Measurements from ENCODE around the gene UMODL1. TPM values are rescaled to one million over a fixed set of nuclear protein-coding genes. Genes with fewer than 3 reads are reported as not detected.

UMODL1 gene
- total RNA-seq, 6 donors from 2014 or later, result 0.07 to 6.3 (median 0.59) TPM; not detected in 1

DNA sequence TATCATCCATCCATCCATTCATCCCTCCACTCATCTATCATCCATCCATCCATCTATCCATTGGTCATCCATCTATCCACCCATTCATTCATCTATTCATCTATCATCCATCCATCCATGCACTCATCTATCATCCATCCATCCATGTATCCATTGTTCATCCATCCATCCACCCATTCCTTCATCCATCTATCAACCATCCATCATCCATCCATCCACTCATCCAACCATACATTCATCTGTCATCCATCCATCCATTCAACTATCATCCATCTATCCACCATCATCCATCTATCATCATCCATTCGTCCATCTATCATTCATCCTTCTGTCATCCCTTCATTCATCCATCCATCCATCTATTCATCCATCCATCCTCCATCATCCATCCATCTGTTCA lies 61.1 kb downstream of the UMODL1 start:
- TF ChIP-seq, protein P1, sequence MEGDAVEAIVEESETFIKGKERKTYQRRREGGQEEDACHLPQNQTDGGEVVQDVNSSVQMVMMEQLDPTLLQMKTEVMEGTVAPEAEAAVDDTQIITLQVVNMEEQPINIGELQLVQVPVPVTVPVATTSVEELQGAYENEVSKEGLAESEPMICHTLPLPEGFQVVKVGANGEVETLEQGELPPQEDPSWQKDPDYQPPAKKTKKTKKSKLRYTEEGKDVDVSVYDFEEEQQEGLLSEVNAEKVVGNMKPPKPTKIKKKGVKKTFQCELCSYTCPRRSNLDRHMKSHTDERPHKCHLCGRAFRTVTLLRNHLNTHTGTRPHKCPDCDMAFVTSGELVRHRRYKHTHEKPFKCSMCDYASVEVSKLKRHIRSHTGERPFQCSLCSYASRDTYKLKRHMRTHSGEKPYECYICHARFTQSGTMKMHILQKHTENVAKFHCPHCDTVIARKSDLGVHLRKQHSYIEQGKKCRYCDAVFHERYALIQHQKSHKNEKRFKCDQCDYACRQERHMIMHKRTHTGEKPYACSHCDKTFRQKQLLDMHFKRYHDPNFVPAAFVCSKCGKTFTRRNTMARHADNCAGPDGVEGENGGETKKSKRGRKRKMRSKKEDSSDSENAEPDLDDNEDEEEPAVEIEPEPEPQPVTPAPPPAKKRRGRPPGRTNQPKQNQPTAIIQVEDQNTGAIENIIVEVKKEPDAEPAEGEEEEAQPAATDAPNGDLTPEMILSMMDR (IDR thresholded peaks at IDR 0.05), result no peak
- TF ChIP-seq POLR2A (IDR thresholded peaks at IDR 0.05) (no peak), POLR2AphosphoS5 (IDR thresholded peaks at IDR 0.05) (no peak), EP300 (IDR thresholded peaks at IDR 0.05) (no peak)
- Histone ChIP-seq H3K27me3 (no peaks in the 10 kb centered on the region), H3K9me3 (no peaks in the 10 kb centered on the region), H3K36me3 (no peaks in the 10 kb centered on the region), H3K27ac (no peak overlapping the region), H3K4me1 (no peaks in the 10 kb centered on the region), H3K4me3 (no peak overlapping the region)
- WGBS, 2 donors, result 0 to 90% methylated on average over 1 of the region's 1 CpG
- DNase-seq (no peak), ATAC-seq (ENCODE audit: low FRiP score in 2 of 2) (no peak)

DNA sequence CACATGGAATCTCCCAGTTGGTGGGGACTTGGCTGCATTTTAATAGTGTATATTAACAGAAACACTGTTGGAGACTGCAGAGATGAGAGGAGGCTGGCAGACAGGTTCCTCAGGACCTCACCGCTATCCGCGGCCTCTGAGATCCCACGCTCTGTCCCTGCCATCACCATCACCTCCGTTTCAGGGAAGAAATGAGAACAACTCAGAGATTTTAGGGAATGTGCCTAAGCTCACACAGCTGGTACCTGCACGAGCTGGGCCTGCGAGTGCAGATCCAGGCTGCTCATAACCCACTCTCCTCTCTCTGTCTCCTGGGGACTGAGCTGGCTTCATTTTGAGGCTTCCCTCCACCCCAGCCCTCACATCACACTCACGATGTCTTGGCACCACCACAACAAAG lies 62.0 kb downstream of the UMODL1 start:
- 89 to 90% methylated on average over 8 of the region's 8 CpGs for WGBS, 2 donors
- Histone ChIP-seq H3K27me3 (no peaks in the 10 kb centered on the region), H3K27ac (no peak overlapping the region), H3K36me3 (no peaks in the 10 kb centered on the region), H3K9me3 (no peaks in the 10 kb centered on the region), H3K4me3 (no peak overlapping the region), H3K4me1 (no peaks in the 10 kb centered on the region)
- DNase-seq, result no peak
- TF ChIP-seq, protein P1 (IDR thresholded peaks at IDR 0.05), result no peak
- TF ChIP-seq EP300 (IDR thresholded peaks at IDR 0.05), result no peak
- no peak for TF ChIP-seq POLR2AphosphoS5 (IDR thresholded peaks at IDR 0.05)
- no peak for TF ChIP-seq POLR2A (IDR thresholded peaks at IDR 0.05)
- ATAC-seq (ENCODE audit: low FRiP score in 2 of 2), result no peak

DNA sequence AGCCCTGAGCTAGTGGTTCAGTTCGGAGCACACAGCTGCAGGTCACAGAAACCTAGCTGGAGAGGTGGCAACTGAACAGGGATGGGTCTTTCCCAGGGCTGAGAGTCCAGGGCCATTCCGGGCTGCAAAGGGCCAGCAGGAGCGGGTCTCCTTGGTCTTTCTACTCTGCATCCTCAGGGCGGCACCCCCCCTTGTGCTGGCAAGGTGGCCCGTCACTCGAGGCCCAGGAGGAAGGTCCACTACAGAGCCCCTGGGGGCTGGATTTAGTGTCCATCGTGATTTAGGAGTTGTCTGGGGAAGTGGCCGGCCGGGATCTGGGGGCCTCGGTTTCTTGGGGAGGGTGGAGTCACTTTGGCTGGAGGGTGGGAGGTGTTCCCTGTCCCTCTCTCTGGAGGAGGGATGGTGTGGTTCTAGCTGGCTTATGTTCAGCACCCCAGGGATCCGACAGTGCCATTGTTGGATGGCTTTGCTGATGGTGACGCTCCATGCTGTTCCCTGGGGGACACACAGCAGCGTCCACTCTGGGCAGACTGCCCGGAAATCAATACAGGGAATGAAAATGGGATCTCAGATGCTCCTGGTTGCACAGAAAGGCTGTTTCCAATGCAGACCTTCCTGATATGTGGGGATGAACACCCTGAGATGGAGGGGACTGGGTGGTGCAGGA lies 64.4 kb downstream of the UMODL1 start:
- no peaks in the 10 kb centered on the region for H3K4me1 ChIP-seq

DNA sequence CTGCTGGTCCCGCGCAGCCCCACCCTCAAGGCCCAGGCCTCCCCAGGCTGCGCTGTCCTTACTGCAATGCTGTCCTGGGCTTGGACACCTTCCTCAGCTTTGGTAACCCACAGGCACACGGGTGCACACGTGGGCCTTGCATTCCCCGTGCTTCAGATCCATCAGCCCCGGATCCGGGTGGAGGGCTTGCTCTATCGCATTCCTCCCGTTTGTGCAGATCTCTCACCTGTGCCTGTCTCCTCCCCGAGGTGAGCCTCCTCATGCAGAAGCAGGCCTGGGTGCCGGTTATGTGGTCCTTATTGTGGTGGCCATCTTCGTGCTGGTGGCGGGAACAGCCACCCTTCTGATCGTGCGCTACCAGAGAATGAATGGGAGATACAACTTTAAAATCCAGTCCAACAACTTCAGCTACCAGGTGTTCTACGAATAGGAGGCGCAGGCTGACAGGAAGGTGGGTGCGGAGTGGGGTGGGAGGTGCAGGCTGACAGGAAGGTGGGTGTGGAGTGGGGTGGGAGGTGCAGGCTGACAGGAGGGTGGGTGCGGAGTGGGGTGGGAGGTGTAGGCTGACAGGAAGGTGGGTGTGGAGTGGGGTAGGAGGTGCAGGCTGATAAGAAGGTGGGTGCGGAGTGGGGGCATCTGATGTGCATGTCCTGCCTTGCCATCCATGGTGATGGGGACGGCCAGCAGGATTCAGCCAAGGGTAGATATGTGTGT lies 66.2 kb downstream of the UMODL1 start:
- no peak for TF ChIP-seq EP300 (IDR thresholded peaks at IDR 0.05)
- no peak for TF ChIP-seq POLR2A (IDR thresholded peaks at IDR 0.05)
- TF ChIP-seq, protein P1 (IDR thresholded peaks at IDR 0.05), result no peak
- no peak for TF ChIP-seq POLR2AphosphoS5 (IDR thresholded peaks at IDR 0.05)
- no peak for DNase-seq
- Histone ChIP-seq H3K27me3 (no peaks in the 10 kb centered on the region), H3K36me3 (no peaks in the 10 kb centered on the region), H3K9me3 (no peaks in the 10 kb centered on the region), H3K27ac (no peak overlapping the region), H3K4me1 (no peaks in the 10 kb centered on the region), H3K4me3 (no peak overlapping the region)
- 83 to 87% methylated on average over 20 to 22 of the region's 22 CpGs for WGBS, 2 donors
- no peak for ATAC-seq (ENCODE audit: low FRiP score in 2 of 2)

More for the DNA sequence above, 64.4 kb downstream of the UMODL1 start:
- Histone ChIP-seq H3K36me3 (no peaks in the 10 kb centered on the region), H3K9me3 (no peaks in the 10 kb centered on the region), H3K27ac (no peak overlapping the region), H3K27me3 (no peaks in the 10 kb centered on the region), H3K4me3 (no peak overlapping the region)
- TF ChIP-seq POLR2A (IDR thresholded peaks at IDR 0.05), result no peak
- TF ChIP-seq, protein P1 (IDR thresholded peaks at IDR 0.05), result no peak
- TF ChIP-seq EP300 (IDR thresholded peaks at IDR 0.05), result no peak
- TF ChIP-seq POLR2AphosphoS5 (IDR thresholded peaks at IDR 0.05), result no peak
- no peak for ATAC-seq (ENCODE audit: low FRiP score in 2 of 2)
- no peak for DNase-seq
- WGBS, 2 donors, result 81 to 83% methylated on average over 11 to 14 of the region's 14 CpGs
